Nucleus accumbens (tissue), 56 donors: ENCODE data around the gene NEDD4L.

Experiments
- DNase-seq, 56 donors: peaks; one replicate each; lab custom pipeline; 2025; lab: John Stamatoyannopoulos, UW

The NEDD4L gene

GRCh38 chr18:58351776-58352175, 307.8 kb downstream of the NEDD4L start:
- no peak for DNase-seq

GRCh38 chr18:58353581-58353980, 309.6 kb downstream of the NEDD4L start:
- DNase-seq: no peak

GRCh38 chr18:58354051-58354450, 310.0 kb downstream of the NEDD4L start:
- no peak for DNase-seq

GRCh38 chr18:58354791-58355190, 310.8 kb downstream of the NEDD4L start:
- DNase-seq: no peak

GRCh38 chr18:58355243-58355642, 311.2 kb downstream of the NEDD4L start:
- no peak for DNase-seq

GRCh38 chr18:58359218-58359617, 315.2 kb downstream of the NEDD4L start:
- DNase-seq: no peak

- no peak for DNase-seq
Observed at GRCh38 chr18:58359620-58360019, 315.6 kb downstream of the NEDD4L start.

- no peak for DNase-seq
Observed at GRCh38 chr18:58360324-58360723, 316.3 kb downstream of the NEDD4L start.

- no peak for DNase-seq
Observed at GRCh38 chr18:58361212-58361611, 317.2 kb downstream of the NEDD4L start.

GRCh38 chr18:58362027-58362575, 318.1 kb downstream of the NEDD4L start:
- peak in 14 of 56 donors; percentile 10 to 73 (median 24) for DNase-seq

GRCh38 chr18:58362829-58363271, 318.8 kb downstream of the NEDD4L start:
- DNase-seq: no peak

- no peak for DNase-seq
Observed at GRCh38 chr18:58363767-58364540, 319.9 kb downstream of the NEDD4L start.

GRCh38 chr18:58364876-58365528, 321.0 kb downstream of the NEDD4L start:
- DNase-seq: no peak

GRCh38 chr18:58367425-58368140, 323.6 kb downstream of the NEDD4L start:
- DNase-seq: no peak

- DNase-seq: no peak
Observed at GRCh38 chr18:58369616-58370015, 325.6 kb downstream of the NEDD4L start.

GRCh38 chr18:58370038-58370580, 326.1 kb downstream of the NEDD4L start:
- DNase-seq: no peak

- no peak for DNase-seq
Observed at GRCh38 chr18:58370612-58371011, 326.6 kb downstream of the NEDD4L start.

GRCh38 chr18:58373481-58373880, 329.5 kb downstream of the NEDD4L start:
- DNase-seq: no peak

- DNase-seq: no peak
Observed at GRCh38 chr18:58375051-58375450, 331.0 kb downstream of the NEDD4L start.
